DMS153 treated with DMSO at 0.1 percent for 48 hours (cell line): ENCODE measurements around the gene FUT1.
"Not testable (repeated sequence)": the region's sequence is repeated elsewhere in the genome, so short reads cannot be mapped to it uniquely, and the experiment has no call there.

Experiments
- DNase-seq: peaks from one replicate; lab custom pipeline; 2025; ENCODE audit not compliant: unreplicated experiment; lab: John Stamatoyannopoulos, UW

The FUT1 gene

GRCh38 chr19:48768994-48769713, 16.7 kb upstream of the FUT1 start:
- no peak for DNase-seq

DNA sequence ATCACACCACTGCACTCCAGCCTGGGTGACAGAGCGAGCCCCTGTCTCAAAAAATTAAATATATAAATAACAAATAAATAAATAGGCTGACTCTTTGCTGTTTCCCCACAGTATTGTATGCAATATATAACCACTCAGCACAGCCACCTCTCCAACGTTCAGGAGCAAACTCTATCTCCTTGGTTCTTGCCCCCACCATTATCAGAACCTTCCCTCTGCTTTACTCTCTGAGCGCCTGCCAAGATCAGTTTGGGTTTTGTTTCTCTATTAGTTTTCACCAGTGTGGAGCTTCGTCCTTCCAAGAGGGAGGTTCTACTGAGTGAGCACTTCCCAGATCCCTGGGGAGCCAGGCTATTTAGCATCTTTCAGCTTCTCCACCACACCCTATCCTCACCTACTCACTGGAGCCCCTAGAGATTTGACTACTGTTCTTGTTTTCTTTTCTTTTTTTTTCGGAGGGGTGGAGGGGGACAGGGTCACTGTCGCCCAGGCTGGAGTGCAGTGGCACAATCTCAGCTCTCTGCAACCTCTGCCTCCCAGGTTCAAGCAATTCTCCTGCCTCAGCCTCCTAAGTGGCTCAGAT, 15.8 kb upstream of the FUT1 start:
- not testable (repeated sequence) for DNase-seq

DNA sequence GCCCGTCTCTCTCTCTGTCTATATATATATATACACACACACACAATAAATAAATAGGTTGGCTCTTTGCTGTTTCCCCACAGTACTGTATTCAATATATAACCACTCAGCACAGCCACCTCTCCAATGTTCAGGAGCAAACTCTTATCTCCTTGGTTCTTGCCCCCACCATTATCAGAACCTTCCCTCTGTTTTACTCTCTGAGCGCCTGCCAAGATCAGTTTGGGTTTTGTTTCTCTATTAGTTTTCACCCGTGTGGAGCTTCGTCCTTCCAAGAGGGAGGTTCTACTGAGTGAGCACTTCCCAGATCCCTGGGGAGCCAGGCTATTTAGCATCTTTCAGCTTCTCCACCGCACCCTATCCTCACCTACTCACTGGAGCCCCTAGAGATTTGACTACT, 13.4 kb upstream of the FUT1 start:
- not testable (repeated sequence) for DNase-seq

- no peak for DNase-seq
Measured at GRCh38 chr19:48760504-48761205, 8.2 kb upstream of the FUT1 start.

DNA sequence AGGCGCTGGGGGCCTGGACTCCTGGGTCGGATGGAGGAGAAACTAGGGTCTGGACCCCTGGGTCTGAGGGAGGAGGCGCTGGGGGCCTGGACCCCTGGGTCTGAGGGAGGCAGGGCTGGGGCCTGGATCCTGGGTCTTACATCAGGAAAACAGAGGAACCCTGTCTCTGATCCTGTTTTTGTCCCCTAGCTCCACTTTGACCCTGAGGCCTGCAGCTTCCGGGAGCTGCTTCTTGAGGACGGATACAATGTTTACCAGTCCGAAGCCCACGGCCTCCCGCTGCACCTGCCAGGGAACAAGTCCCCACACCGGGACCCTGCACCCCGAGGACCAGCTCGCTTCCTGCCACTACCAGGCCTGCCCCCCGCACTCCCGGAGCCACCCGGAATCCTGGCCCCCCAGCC, 5.3 kb upstream of the FUT1 start:
- DNase-seq = no peak

DNA sequence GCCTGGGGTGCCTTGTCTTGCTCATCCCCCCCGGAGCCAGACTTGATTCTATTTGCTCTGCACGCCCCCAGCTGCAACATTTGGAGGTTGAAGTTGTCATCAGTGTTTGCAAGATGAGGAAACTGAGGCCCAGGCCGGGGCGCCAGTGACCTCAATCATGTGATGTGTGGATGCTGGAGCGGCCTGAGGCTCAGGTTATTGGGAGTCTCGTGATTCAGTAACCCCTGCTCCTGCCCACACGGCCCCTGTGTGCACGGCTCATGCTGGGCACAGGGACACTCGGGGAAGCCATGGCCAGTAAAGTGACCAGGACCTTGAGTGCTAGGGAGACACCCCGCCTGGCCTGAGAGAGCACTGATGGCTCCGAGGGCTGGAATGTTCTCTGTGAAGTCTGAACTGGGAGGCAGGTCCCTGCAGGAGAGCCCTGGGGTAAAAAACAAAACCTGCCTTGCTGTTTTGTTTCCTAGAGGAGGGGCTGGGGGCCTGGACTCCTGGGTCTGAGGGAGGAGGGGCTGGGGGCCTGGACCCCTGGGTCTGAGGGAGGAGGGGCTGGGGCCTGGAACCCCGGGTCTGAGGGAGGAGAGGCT, 4.7 kb upstream of the FUT1 start:
- no peak for DNase-seq

- DNase-seq = no peak
Measured at GRCh38 chr19:48756686-48757085, 4.2 kb upstream of the FUT1 start.

DNA sequence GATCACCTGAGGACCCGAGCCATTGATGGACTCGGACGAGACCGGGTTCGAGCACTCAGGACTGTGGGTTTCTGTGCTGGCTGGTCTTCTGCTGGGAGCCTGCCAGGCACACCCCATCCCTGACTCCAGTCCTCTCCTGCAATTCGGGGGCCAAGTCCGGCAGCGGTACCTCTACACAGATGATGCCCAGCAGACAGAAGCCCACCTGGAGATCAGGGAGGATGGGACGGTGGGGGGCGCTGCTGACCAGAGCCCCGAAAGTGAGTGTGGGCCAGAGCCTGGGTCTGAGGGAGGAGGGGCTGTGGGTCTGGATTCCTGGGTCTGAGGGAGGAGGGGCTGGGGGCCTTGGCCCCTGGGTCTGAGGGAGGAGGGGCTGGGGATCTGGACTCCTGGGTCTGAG, 3.8 kb upstream of the FUT1 start:
- DNase-seq = no peak

- DNase-seq = no peak
Measured at GRCh38 chr19:48755787-48756186, 3.3 kb upstream of the FUT1 start.

- DNase-seq = no peak
Measured at GRCh38 chr19:48755084-48755641, 2.7 kb upstream of the FUT1 start, which contains the start of gene FGF21. Gene FGF21, plus strand, starts transcription at chr19:48755524. Its CDS starts 713 bp downstream, at chr19:48756237.

- no peak for DNase-seq
Measured at GRCh38 chr19:48751845-48752495, 471 bp downstream of the FUT1 start.

DNA sequence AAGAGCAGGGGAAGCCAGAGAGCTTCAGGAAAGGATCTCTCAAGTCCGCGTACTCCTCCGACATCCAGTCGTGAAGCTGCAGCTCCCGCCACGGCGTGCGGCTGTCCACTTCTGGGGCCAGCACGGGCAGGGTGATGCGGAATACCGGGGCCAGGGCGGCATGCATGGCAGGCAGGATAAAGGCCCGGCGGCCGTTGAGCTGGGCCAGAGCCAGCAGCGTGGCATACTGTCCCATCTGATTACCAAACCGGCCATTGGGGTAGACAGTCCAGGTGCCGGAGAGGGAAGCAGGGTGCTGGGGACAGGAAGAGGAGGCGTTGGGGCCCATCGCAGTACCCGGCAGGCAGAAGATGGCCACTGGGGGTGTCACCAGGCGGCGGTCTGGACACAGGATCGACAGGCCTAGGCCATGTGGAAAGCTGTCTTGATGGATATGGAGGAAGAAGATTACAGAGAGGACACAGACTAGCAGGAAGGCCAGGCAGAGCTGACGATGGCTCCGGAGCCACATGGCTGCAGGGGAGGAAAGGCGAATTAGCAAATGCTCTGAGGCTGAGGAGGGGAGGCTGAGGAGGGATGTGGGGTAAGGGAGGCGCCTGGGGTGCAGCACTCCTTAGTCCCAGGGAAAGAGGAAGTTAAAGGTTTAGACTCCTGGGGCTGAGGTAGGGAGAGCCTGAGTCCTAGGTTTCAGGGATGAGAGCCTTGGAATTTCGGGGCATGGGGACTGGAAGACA, 1.5 kb downstream of the FUT1 start:
- no peak for DNase-seq

GRCh38 chr19:48750351-48750750, 2.1 kb downstream of the FUT1 start:
- no peak for DNase-seq

- DNase-seq = no peak
Measured at GRCh38 chr19:48749571-48750198, 2.8 kb downstream of the FUT1 start.

GRCh38 chr19:48746738-48747575, 5.5 kb downstream of the FUT1 start, which contains the start of gene IZUMO1:
Gene IZUMO1, minus strand, starts transcription at chr19:48746909. Its CDS starts 1,050 bp downstream, at chr19:48745859.
- peak; percentile 82 for DNase-seq

GRCh38 chr19:48746110-48746509, 6.3 kb downstream of the FUT1 start:
- no peak for DNase-seq

- peak; percentile 70 for DNase-seq
Measured at GRCh38 chr19:48745208-48745995, 7.0 kb downstream of the FUT1 start.

DNA sequence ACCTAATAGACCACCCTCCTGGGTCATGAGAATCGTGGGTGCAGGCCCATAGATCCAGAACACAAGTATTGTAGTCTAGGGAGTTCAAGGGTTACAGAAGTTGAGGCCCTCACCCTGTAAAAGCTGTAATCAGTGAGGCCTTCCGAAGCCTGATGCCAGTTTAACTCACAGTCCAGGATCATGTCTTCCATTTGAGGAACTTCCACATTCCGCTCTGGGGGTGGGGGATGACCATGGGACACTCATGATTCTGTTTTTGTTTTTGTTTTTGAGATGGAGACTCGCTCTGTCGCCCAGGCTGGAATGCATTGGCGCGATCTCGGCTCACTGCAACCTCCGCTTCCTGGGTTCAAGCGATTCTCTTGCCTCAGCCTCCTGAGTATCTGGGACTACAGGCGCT, 10.3 kb downstream of the FUT1 start:
- no peak for DNase-seq
